ENCODE measurements around the gene SLCO1B3.

DNA sequence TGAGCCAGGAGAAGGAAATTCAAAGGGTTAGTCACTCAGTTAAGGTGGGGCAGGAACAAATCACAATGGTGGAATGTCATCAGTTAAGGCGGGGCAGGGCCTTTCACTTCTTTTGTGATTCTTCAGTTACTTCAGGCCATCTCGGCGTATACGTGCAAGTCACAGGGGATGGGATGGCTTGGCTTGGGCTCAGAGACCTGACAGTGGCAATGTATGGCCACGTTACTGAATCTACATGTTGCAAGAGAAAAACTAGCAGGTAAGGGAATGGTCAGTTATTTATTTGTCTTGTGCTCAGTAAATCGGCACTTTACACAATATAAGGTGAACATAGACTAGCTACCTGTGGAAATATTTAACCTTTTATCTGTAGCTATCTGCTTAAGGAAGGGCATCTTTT is 11.9 kb downstream of the SLCO1B3 start:
- TF ChIP-seq BHLHE40 (IDR thresholded peaks at IDR 0.05; ENCODE audit: borderline replicate concordance in 1 of 2, low read depth in 2 of 2, low read length in 1 of 2) = no peak
- TF ChIP-seq CHD1 (IDR thresholded peaks at IDR 0.05; ENCODE audit: low read depth, low read length) = no peak
- no peak for TF ChIP-seq TCF7 (IDR thresholded peaks at IDR 0.05; ENCODE audit: borderline replicate concordance)
- TF ChIP-seq ZNF274 (IDR thresholded peaks at IDR 0.05; ENCODE audit: insufficient read depth, insufficient read length) = no peak
- TF ChIP-seq POLR2AphosphoS5 (IDR thresholded peaks at IDR 0.05; ENCODE audit: low read length) = no peak

Measured in GM12878 (cell line).